HG03159 (cell line): ENCODE measurements around the gene C1orf35.
A peak's percentile ranks its signal among the peaks of the same experiment; 100 is the strongest.

Source experiments
- ATAC-seq: cut with Tn5 transposase; IDR thresholded peaks from one replicate; pipeline ENCODE4 v1.9.1; 2021; ENCODE audit warnings: mild to moderate bottlenecking, moderate library complexity; ENCODE audit not compliant: unreplicated experiment

C1orf35 gene

DNA sequence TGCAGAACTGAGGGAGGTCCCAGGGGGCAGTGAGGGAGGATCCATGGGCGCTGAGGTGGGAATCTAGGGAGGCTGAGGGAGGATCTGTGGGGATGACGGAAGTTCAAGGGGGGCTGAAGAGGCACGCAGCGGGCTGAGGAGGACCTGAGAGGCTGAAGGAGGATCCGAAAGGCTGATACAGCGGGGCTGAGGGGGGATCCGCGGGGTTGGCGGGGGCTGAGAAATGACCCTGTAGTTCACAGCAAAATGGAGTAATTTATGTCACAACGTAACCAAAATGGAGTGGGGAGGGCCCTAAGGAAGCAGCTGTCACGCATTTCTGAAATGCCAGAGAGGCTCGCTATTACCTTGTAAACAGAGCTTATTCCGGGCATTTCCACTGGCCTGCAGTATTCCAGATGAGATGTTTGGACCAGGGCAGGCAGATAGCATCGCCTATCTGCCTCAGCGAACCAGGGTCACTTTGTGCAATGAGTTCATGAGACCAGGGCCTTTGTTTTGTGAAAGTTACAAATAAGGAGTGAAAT lies 6.9 kb upstream of the C1orf35 start:
- no peak for ATAC-seq

DNA sequence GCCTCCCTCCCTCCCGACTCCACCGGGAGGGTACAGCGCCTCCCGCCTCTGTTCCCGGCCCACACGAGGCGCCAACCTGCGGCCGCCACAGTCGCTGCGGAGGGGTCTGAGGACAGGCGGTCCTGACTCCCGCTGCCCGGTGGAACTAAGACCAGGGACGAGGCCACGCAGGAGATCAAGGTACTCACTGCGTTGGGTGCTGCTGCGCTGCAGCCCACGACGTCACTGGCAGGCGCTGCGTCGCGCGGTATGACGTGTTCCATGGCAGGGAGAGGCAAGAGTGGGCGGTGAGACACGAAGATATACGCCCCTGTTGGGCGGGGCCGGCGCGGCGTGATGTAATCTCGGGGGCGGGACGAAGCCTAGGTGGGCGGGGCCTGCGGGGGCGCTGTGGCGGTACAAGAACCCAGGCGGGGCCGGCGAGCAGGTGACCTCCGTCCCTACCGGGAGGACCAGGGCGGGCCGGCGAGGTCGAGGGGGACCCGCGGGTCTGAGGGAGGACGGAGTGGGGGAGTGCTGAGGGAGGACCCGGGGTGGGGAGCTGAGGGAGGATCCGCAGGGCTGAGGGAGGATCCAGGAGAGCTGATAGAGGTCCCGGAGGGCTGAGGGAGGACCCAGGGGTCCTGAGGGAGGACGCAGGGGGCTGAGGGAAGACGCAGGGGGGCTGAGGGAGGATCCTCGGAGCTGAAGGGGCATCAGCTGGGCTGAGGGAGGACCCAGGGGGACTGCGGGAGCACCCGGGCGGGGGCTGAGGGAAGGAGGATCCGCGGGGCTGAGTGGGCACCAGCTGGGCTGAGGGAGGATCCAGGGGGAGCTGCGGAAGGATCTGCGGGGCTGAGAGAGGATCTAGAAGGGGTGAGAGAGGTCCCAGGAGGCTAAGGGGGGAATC lies 6.2 kb upstream of the C1orf35 start, which contains the start of gene MRPL55:
MRPL55 (minus strand) TSS at position 227 of the 889 bp plus-strand sequence. CDS start 1,039 bp downstream, outside the sequence.
- ATAC-seq = peak; percentile 92

DNA sequence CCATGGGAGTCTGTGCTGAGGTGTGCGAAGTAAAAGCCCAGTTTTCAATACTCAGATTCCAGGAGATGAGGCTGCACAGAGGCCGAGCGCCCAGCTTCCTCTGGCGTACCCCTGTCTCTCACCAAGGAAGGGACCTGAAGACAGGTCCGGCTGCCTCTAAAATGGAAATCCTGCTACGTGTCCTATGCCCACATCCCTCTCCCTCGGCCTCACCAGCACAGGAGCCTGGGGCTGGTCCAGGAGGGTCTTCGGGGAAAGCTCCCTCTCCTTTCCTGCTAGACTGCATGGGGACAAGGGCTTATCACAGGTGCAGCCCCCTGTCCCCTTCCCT lies 5.6 kb upstream of the C1orf35 start:
- no peak for ATAC-seq

DNA sequence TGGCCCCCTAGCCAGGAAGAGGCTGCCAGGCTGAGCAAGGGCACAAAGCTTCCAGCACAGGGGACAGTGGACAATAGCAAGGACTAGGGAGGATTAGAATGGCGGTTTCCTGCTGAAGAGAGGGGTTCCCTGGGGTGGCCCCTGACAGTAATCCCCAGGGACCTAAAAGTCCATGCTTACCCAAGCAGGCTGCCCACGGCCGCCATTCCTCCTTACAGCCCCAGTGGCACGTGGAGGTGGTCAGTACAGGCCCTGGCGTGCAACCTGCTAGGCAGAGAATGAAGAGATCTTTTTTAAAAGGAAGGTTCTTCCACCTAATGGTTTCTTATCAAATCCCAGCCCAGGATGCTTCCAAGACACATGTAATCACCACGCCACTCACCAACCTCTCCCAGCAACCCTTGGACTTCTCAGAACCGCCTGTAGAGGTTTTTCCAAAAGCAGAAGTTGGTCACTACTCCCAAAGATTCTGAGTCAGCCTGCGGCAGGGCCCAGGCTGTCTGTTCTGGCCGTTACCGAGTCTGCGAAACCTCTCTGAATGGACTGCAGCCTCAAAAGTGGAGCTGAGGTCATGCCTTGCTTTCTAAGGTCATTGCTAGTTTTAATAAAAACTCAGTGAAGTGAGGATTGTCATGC lies 5.0 kb upstream of the C1orf35 start:
- no peak for ATAC-seq

DNA sequence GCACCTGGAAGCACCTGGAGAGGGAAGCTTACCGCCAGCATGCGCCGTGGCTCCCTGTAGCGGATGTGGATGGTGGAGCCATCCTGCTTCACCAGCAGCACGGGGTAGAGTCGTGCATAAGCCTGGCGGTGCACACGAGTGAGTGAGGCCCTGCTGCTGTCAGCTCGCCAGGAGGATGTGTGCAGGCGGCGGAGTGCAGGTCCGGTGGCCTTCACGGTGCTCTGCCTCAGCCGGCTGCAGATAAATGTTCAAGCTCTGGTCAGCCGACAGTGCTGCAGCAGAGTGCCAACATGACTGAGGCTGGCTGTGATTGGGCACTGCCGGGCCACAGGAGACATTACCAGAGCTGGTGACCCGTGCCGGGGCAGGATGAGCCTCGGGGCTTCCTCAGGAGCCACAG lies 4.5 kb upstream of the C1orf35 start:
- no peak for ATAC-seq

DNA sequence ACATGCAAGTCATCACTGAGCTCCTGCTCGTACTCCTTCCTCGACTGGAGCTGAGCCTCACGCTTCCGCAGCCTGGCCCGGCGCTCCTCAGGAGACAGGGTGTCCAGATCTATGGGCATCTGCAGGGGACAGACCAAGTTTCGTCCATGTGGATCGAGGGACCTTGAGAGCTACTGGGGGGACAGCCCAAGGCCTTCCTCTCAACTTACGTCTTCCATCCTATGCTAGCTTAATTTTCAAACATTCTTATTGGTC lies 3.6 kb upstream of the C1orf35 start:
- ATAC-seq = no peak

DNA sequence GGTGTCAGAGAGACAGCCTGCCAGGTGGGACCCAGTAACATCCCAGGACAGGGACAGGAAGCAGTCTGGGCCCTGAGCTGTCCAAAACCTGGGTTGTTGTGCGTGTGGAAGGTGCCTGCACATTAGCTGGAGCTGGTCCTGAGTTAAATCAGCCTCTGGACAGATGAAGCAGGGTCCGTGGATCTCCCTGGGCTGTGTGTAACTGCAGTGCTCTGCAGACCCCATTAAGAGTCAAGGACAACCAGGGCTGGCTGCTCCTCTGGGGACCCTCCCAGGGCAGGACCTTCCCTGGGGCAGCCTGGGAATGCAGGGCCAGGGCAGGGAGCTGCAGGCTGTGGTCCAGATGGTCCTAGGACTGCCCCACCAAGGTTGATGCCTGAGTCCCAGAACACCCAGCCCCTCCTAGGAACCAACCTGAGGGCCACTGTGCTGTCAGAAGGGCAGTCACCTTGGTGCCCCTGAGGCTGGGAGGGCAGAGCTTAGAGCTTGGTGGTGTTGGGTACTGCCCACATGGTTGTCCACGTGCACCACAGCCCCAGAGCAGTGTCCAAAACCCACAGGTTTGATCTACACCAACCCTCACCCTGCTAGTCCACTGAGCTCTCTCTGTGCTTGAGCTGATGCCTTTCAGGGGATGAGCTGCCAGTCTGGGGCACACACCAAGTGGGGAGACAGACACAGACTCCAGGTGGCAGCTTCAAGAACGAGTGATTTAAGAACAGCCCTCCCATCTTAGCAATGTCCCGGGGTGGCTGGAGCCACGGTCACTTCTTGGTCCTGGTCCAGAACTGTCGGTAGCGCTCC lies 3.1 kb upstream of the C1orf35 start:
- no peak for ATAC-seq

DNA sequence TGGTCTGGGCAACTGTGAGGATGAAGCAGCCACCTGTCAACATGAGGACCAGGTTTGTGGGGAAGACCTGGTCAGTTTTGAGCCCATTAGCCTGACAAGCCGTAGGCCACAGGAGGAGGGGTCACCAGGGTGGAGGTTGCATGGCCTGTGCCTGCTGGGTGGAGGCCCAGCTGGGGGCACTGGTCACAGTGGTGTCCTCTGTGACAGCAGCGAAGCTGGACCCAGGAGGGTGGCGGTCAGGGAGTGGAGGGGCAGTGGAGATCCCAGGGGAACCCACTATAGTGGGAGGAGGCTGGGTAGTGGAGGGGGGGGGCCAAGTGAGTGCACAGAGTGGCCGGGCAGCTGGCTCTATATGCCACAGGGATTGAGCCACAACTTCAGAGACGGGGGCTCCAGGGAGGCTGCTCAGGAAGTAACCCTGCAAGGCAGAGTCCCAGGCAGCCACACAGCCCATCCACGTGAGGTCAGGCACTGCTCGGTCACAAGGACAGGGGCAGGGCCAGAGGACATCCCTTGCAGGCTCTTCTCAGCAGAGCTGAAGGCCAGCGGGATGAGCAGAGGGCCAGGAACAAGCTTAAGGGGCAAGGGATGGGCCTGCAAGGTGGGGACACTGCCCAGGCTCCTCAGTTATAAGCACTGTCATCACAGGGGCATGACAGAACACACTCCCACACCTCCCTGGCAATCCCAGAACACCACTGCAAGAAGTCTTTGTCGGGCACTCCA lies 2.3 kb upstream of the C1orf35 start:
- ATAC-seq = no peak

DNA sequence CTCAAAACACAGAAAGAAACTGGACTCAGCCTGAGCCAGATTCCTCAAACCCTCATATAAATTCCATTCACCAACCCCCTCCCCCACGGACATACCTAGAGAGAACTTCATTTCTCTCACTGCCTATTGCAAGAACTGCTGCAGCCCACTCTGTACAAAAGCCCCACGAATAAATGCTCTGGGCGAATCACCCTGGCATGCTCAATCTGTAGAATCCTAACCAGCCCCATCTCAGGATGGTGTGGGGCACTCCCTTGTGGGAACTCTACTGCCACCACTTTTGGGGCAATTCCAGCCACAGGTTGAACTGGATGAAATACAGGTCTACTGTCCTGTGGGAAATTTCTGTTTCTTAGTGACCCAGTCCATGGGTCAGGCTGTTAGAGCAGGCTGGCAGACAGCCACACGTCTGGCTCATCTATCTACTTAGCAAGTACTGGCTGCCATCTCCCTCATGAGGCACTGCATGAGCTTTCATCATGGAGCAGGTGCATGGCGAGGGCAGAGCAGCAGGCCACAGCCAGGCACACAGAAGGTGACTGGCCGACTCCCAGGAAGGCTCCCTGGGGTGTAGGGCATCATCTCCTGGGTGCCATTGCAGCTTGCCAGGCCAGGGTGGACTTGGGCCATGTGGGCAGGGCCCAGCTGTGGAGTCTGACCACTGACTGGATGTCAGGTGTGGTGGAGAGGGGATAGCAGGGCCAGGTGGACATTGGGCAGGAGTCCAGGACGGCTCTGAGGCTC lies 1.6 kb upstream of the C1orf35 start:
- no peak for ATAC-seq

DNA sequence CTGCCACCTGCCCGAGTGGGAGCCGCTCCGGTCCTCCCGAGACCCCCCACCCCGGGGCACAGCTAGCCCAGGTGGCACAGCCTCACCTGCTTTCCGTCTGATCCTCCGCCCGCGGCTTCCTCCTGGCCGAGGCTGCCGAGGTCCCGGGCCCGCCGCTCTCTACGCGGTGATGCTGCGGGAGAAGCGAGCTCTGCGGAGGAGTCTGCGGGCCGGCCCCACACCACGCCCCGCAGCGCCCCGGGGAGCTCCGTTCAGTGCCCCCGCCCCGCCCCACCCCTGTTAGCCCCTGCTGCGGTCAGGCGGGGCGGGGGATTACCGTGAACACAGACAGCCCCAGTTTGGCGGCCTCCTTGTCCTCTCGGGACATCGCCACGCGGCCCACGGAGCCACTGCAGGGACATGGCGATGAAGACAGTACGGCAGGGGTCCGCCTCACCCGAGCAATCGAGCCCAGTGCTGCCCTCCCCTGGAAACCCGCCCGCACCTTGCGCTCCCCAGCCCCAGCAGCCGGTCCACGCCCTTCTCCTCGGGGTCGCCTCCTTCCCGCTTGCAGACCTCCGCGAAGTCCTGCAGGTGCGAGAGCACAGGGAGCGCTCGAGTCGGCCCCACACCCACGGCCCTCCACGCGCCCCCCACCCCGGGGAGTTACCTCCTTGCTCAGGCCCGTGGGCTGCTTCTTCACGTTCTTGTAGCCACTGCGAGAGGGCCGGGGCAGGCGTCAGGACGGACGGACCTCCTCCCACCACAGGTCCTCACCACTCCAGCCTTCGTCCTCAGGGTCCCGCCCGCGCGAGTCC lies 933 bp downstream of the C1orf35 start:
- peak; percentile 32 for ATAC-seq

DNA sequence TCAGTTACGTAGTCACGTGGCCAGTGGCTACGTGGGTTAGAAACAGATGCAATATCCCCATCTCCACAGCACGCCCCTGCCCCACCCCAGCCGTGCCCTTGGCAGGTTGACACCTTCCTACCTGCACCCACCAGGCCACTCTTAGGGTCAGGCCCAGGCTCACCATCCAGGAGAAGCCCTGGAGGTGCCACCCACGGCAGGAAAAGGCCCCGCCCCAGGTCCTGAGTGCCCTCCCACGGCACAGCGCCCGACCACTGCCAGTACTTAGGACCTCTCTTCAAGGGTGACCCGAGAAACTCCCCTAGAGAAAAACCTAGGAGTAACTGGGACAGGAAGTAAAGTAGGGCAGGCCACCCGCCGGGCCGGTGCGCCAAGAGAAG lies 1.5 kb downstream of the C1orf35 start:
- no peak for ATAC-seq

DNA sequence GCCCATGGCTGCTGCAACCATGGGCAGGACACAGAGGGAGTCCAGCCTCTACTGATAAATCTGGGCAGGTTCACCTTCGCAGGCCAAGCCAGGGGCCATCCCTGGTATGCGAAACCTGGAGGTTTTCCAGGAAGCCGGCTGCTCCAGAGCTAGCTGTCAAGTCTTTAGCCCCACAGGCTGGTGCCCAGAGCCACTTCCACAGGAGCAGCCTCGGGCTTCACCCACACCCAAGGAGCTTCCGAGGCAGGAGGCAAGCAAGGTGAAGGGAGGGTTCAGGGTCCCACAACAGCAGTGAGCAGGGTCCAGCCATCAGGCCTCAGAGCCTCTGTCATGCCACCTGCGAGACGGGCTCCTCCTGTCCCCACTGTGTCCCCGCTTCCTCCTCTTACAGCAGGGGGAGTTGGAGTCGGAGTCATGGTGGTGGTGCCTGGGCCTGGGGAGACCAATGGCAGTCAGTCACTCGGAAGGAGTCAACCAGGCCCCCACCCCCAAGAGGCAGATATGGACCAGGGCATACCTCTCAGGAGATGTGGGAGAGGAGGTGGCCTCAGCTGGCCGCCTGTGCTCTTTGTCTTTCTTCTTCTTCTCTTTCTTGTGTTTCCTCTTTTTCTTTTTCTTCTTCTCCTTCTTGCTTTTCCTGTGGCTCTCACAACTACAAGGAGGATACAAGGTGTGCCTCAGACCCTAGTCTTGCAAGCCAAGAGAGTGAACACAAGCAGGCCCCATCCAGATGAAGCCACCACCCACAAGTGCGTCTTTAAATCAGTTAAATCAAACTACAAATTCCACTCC lies 2.1 kb downstream of the C1orf35 start:
- ATAC-seq = no peak

DNA sequence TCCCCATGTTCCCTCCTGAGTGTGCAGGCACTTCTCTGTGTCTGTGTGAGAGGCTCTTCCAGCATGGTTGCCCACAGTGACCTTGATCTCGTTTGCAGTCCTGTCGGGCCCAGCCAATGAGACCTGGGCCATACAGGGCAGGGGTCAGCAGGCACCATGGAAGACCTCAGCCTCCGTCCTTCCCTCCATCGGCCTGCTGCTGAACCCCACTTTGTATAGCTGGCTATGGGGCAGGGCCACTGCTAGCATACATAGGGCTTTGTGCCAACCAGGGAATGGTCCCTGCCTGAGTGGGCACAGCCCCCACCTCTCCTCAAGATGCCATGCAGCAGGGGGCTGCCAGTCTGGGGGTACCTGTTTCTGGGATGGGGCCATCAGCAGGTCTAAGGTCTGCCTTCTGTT lies 3.8 kb downstream of the C1orf35 start:
- no peak for ATAC-seq

DNA sequence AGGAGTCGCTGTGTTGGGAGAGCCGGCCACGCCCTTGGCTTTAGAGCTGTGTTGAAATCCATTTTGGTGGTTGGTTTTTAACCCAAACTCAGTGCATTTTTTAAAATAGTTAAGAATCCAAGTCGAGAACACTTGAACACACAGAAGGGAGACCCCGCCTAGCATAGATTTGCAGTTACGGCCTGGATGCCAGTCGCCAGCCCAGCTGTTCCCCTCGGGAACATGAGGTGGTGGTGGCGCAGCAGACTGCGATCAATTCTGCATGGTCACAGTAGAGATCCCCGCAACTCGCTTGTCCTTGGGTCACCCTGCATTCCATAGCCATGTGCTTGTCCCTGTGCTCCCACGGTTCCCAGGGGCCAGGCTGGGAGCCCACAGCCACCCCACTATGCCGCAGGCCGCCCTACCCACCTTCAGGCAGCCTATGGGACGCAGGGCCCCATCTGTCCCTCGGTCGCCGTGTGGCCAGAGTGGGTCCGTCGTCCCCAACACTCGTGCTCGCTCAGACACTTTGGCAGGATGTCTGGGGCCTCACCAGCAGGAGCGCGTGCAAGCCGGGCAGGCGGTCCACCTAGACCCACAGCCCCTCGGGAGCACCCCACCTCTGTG lies 4.7 kb downstream of the C1orf35 start:
- ATAC-seq = no peak

DNA sequence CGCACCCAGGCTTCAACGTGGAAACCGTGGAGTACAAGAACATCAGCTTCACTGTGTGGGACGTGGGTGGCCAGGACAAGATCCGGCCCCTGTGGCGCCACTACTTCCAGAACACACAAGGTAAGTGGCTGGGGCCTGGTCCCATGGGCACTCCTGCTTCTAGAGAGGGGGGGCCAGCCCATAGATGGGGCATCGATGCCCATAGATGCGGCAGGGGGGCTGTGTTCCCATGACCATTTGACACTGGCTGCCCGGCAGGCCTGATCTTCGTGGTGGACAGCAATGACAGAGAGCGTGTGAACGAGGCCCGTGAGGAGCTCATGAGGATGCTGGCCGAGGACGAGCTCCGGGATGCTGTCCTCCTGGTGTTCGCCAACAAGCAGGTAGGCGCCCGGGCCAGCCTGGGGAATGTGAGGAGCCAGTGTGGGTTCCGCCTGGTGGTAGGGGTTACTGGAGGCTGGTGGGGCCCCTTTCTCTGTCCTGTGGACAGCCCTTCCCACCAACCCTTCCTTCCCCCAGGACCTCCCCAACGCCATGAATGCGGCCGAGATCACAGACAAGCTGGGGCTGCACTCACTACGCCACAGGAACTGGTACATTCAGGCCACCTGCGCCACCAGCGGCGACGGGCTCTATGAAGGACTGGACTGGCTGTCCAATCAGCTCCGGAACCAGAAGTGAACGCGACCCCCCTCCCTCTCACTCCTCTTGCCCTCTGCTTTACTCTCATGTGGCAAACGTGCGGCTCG lies 5.6 kb downstream of the C1orf35 start:
- ATAC-seq = no peak

DNA sequence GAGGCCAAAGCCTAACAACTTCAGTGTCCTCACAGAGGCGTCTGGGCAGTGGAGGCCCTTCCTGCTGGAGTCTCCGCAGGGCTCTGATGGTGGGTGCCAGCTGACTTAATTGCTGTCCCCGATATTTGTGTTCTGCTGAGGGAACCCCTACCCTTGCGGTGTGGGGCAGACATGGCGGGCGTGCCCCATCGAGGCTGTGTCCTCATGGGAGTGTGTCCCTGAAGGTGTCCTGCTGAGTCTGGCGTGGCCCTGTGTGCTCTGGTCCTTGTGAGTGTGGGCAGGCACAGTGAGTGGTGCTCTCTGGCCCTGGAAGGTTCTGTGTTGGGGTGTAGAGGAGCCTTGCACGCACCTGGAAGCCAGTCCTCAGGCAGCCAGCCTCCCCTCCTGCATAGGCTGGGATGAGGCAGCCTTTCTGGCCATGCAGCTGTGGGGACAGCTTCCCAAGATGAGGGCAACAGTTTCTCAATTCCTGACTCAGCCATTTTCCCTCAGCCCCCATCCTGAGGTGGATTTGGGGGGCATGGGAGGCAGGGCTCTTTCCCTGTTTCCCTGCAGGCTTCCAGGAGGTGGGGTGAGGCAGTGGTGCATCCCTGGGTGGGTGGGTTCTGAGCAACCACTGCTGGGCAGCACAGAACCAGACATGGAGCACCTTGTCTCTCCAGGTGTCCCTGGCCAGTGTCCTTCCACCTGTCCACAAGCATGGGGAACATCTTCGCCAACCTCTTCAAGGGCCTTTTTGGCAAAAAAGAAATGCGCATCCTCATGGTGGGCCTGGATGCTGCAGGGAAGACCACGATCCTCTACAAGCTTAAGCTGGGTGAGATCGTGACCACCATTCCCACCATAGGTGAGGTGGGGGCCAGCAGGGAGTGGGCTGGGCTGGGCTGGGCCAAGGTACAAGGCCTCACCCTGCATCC lies 6.5 kb downstream of the C1orf35 start:
- no peak for ATAC-seq

DNA sequence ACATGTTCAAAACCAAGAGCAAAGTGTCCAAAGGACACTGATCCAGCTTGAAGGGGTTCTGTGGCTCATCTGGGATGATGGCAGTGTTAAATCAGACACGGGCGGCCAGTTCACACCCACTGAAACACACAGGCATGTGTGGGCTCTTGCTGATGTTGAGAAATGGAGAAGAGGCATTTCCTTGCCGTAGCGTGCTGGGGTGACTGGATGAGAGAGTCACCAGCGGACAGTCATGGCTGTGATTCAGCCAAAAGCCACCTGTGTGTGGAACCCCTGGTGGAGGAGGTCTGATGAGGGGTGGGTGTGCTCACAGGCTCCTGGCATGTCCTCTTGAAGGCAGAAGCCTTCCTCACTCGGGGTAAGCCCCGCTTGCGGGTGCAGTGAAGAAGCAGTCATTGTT lies 7.2 kb downstream of the C1orf35 start:
- no peak for ATAC-seq
